A549 (cell line): ENCODE measurements around the gene CPLANE1.

Source experiments
- BHLHE40 ChIP-seq: IDR thresholded peaks from 2 replicates; pipeline ENCODE4 v1.6.1; 2012; ENCODE audit warnings: low read depth, low read length, inconsistent platforms
- CTCF ChIP-seq: fragments of >200 bp; sonication (Bioruptor Twin); formaldehyde crosslinking; IDR thresholded peaks from 3 replicates; pipeline ENCODE4 v1.5.1; 2016
- GATA3 ChIP-seq: IDR thresholded peaks from 2 replicates; pipeline ENCODE4 v1.6.1; 2012; ENCODE audit warnings: borderline replicate concordance
- JUN ChIP-seq, 2 experiments: fragments of >200 bp; sonication (Bioruptor Twin); formaldehyde crosslinking; IDR thresholded peaks; 2 replicates in 1 of 2; 3 replicates in 1 of 2; pipeline ENCODE4 v1.6.1; 2016 to 2017
- MAFK ChIP-seq: fragments of 450-650 bp; IDR thresholded peaks from 2 replicates; pipeline ENCODE4 v1.6.1; 2014; ENCODE audit not compliant: partially characterized antibody
- MAZ ChIP-seq: fragments of 150-350 bp; IDR thresholded peaks from 2 replicates; pipeline ENCODE4 v1.6.1; 2014; ENCODE audit warnings: antibody characterized with exemption, low read depth, low read length, borderline replicate concordance
- MYC ChIP-seq: IDR thresholded peaks from 2 replicates; pipeline ENCODE4 v1.6.1; 2012; ENCODE audit warnings: mild to moderate bottlenecking, inconsistent platforms, low read length, improper control_type of control experiment, borderline replicate concordance
- NFE2L2 ChIP-seq: fragments of 150-350 bp; conservative IDR thresholded peaks from 2 replicates; pipeline ENCODE4 v1.6.1; 2014; ENCODE audit warnings: low read length
- NR3C1 ChIP-seq: fragments of >200 bp; sonication (Bioruptor Twin); formaldehyde crosslinking; IDR thresholded peaks from 3 replicates; pipeline ENCODE4 v1.6.1; 2017
- PBX3 ChIP-seq: IDR thresholded peaks from 2 replicates; pipeline ENCODE4 v1.6.1; 2012
- PHF8 ChIP-seq: fragments of 200-600 bp; sonication (generic); IDR thresholded peaks from 2 replicates; pipeline ENCODE4 v1.6.1; 2016; ENCODE audit warnings: low read depth, mild to moderate bottlenecking, antibody characterized with exemption, moderate library complexity, borderline replicate concordance
- POLR2A ChIP-seq: IDR thresholded peaks from 2 replicates; pipeline ENCODE4 v1.6.1; 2012; ENCODE audit warnings: mild to moderate bottlenecking, low read length
- REST ChIP-seq: fragments of 200-600 bp; sonication (generic); IDR thresholded peaks from 2 replicates; pipeline ENCODE4 v1.6.1; 2016; ENCODE audit warnings: antibody characterized with exemption, mild to moderate bottlenecking, moderate library complexity
- USF2 ChIP-seq: fragments of 450-650 bp; IDR thresholded peaks from 2 replicates; pipeline ENCODE4 v1.6.1; 2014; ENCODE audit warnings: antibody characterized with exemption

GRCh38 chr5:37217976-37218375 is 31.2 kb downstream of the CPLANE1 start:
- TF ChIP-seq NR3C1: no peak
- TF ChIP-seq BHLHE40: no peak
- TF ChIP-seq USF2: no peak
- TF ChIP-seq PHF8: no peak
- TF ChIP-seq CTCF: no peak
- no peak for TF ChIP-seq MAFK
- no peak for TF ChIP-seq POLR2A
- no peak for TF ChIP-seq REST
- TF ChIP-seq PBX3: no peak
- TF ChIP-seq NFE2L2: no peak
- TF ChIP-seq MAZ: no peak
- TF ChIP-seq GATA3: no peak
- TF ChIP-seq JUN (IDR thresholded peaks at IDR 0.05): no peak
- TF ChIP-seq MYC: no peak
